Choroid plexus epithelial cell (primary cell): ENCODE results near the gene FAM171A1.

Experiments
- DNase-seq: peaks from one replicate; pipeline ENCODE4 v3.0.0-alpha.2; 2010; ENCODE audit warnings: low read depth
- H3K4me3 ChIP-seq: 2 replicates; pipeline ENCODE4 v1.5.1; 2011; ENCODE audit warnings: low read depth, mild to moderate bottlenecking, control low read depth, low read length, moderate library complexity
- TF ChIP-seq, protein P1 (sequence below): conservative IDR thresholded peaks from 2 replicates; pipeline ENCODE4 v1.5.1; 2011; ENCODE audit warnings: low read depth, mild to moderate bottlenecking, control low read depth, inconsistent platforms, low read length, moderate library complexity

The FAM171A1 gene

GRCh38 chr10:15231426-15231825 lies 139.7 kb downstream of the FAM171A1 start:
- DNase-seq = no peak
- no peak overlapping the region for H3K4me3 ChIP-seq
- TF ChIP-seq, protein P1, sequence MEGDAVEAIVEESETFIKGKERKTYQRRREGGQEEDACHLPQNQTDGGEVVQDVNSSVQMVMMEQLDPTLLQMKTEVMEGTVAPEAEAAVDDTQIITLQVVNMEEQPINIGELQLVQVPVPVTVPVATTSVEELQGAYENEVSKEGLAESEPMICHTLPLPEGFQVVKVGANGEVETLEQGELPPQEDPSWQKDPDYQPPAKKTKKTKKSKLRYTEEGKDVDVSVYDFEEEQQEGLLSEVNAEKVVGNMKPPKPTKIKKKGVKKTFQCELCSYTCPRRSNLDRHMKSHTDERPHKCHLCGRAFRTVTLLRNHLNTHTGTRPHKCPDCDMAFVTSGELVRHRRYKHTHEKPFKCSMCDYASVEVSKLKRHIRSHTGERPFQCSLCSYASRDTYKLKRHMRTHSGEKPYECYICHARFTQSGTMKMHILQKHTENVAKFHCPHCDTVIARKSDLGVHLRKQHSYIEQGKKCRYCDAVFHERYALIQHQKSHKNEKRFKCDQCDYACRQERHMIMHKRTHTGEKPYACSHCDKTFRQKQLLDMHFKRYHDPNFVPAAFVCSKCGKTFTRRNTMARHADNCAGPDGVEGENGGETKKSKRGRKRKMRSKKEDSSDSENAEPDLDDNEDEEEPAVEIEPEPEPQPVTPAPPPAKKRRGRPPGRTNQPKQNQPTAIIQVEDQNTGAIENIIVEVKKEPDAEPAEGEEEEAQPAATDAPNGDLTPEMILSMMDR = no peak

- no peak overlapping the region for H3K4me3 ChIP-seq
- no peak for DNase-seq
- TF ChIP-seq, protein P1 = no peak
These were observed 140.8 kb downstream of the FAM171A1 start for GRCh38 chr10:15230257-15230656.

DNA sequence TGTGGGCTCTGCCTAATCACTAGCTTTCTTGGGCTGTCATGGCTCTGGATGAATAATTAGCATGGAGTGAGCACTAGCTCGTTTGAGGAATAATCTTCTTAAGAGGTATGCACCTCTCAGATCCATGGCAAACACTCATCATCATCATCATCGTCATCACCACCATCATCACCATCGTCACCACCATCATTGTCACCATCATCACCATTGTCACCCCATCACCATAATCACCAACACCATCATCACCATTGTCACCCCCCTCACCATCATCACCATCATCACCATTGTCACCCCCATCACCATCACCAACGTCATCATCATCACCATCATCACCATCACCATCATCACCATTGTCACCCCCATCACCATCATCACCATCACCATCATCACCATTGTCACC lies 141.8 kb downstream of the FAM171A1 start:
- TF ChIP-seq, protein P1 = no peak
- no peak overlapping the region for H3K4me3 ChIP-seq
- DNase-seq = no peak

DNA sequence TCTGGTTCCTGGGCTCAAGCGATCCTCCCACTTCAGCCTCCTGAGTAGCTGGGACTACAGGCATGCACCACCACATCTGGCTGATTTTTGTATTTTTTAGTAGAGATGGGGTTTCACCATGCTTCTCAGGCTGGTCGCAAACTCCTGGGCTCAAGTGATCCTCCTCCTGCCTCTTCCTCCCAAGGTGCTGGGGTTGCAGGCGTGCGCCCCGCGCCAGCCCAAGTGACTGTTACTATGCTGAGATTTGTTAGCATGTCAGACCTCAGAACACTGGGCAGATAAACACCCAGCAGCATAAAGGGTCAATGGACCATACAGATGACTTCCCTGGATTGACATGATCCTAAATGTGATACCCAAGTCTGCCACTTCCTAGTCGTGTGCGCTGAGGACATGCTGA lies 142.7 kb downstream of the FAM171A1 start:
- H3K4me3 ChIP-seq = no peak overlapping the region
- TF ChIP-seq, protein P1 = no peak
- DNase-seq = no peak

DNA sequence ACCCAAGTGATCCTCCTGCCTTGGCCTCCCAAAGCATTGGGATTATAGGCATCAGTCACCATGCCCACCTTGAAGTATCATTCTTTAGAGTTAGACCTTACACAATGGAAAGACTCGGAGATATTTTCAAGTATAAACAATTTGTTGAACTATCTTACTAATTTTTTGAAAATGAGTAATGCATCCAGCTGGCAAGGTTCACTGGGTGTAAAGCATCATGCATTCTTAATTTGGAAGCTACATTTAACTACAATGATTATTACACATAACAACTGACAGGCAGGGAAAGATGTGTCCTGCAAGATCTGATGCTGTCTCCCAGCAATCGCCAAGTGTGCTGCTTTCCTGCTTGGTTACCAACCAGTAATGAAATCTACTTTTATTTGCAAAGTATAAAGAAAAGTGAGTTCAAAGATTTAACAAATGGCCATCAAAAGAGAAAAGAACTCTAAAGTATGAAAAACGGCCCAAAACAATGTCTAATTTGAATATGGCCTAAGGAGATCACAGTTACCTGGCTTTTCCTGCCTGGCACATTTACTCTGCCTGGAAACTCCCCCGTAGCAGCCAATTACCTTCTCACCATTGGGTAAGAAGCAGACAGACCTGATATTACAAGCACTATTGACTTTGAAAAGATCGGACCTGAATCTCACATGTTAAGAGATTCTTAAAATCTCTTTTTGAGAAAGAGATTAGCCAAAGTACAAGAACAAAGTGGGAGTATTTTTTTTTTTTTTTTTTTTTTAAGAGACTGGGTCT lies 143.3 kb downstream of the FAM171A1 start:
- TF ChIP-seq, protein P1 = no peak
- no peak overlapping the region for H3K4me3 ChIP-seq
- DNase-seq = peak; percentile 51

GRCh38 chr10:15225511-15225910 lies 145.6 kb downstream of the FAM171A1 start:
- no peak for DNase-seq
- H3K4me3 ChIP-seq = no peak overlapping the region
- TF ChIP-seq, protein P1 = no peak

DNA sequence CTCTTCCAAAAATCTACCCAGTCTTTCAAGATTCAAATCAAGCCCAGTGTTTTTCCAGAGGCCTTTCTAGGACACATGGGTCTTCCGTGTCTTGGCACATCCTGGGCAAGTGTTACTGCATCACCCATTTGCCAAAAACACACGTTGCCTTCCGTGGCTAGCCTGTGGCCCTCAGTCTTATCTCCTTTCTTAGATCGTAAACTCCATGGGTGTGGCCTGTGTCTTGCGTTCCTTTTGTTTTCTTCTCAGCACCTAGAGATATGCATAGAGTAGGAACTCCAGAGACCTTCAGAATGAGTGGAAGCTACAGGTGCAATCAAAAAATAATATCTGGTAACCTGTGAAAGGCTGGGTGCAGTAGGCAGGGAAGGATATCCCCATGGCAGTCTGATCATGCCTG lies 146.1 kb downstream of the FAM171A1 start:
- TF ChIP-seq, protein P1 = no peak
- DNase-seq = no peak
- H3K4me3 ChIP-seq = no peak overlapping the region
